Neural cell (in vitro differentiated cells): ENCODE data around the gene LRRC8C. TPM values are rescaled to one million over a fixed set of nuclear protein-coding genes. Genes with fewer than 3 reads are reported as not detected.

Experiments
- H2AFZ ChIP-seq: fragments of 200-600, 300-800 bp; sonication (generic), shearing (Covaris generic); 2 replicates; pipeline ENCODE4 v1.6.0; 2014; ENCODE audit warnings: low read depth, mild to moderate bottlenecking, antibody characterized with exemption, low read length, moderate library complexity
- H3F3A ChIP-seq: fragments of 200-600 bp; shearing (Covaris generic); 2 replicates; pipeline ENCODE4 v1.6.1; 2016; ENCODE audit warnings: mild to moderate bottlenecking, moderate library complexity, mixed read lengths, antibody characterized with exemption, low read length; ENCODE audit not compliant: insufficient read depth, poor library complexity, severe bottlenecking
- H3K27ac ChIP-seq: fragments of 200-600, 300-800 bp; sonication (generic), shearing (Covaris generic); 2 replicates; pipeline ENCODE4 v1.5.1; 2014; ENCODE audit warnings: mild to moderate bottlenecking, low read length, moderate library complexity
- H3K27me3 ChIP-seq: fragments of 300-800, 200-600 bp; sonication (generic), shearing (Covaris generic); 2 replicates; pipeline ENCODE4 v1.6.0; 2014; ENCODE audit warnings: mild to moderate bottlenecking, low read depth, low read length, moderate library complexity; ENCODE audit not compliant: insufficient read depth
- H3K36me3 ChIP-seq: fragments of 300-800, 200-600 bp; sonication (generic), shearing (Covaris generic); 2 replicates; pipeline ENCODE4 v1.5.1; 2014; ENCODE audit warnings: mild to moderate bottlenecking, antibody characterized with exemption, low read length, moderate library complexity; ENCODE audit not compliant: insufficient read depth
- H3K4me2 ChIP-seq: fragments of 300-800, 200-600 bp; sonication (generic), shearing (Covaris generic); 2 replicates; pipeline ENCODE4 v1.6.0; 2014; ENCODE audit warnings: mild to moderate bottlenecking, low read length
- H3K4me3 ChIP-seq: fragments of 300-800, 200-600 bp; sonication (generic), shearing (Covaris generic); 2 replicates; pipeline ENCODE4 v1.5.1; 2014; ENCODE audit warnings: mild to moderate bottlenecking, low read length, moderate library complexity
- H3K79me2 ChIP-seq: fragments of 200-600 bp; shearing (Covaris generic); replicated peaks from 2 replicates; pipeline ENCODE4 v1.6.0; 2014; ENCODE audit warnings: mild to moderate bottlenecking, low read length, moderate library complexity; ENCODE audit not compliant: insufficient read depth
- H3K9ac ChIP-seq: fragments of 300-800, 200-600 bp; sonication (generic), shearing (Covaris generic); 2 replicates; pipeline ENCODE4 v1.6.1; 2016; ENCODE audit warnings: mild to moderate bottlenecking, low read length, mixed read lengths
- H3K9me2 ChIP-seq: fragments of 200-600 bp; shearing (Covaris generic); 2 replicates; pipeline ENCODE4 v1.6.1; 2016; ENCODE audit warnings: mild to moderate bottlenecking, low read length, mixed read lengths; ENCODE audit not compliant: insufficient read depth
- H3K9me3 ChIP-seq: fragments of 200-600, 300-800 bp; sonication (generic), shearing (Covaris generic); 2 replicates; pipeline ENCODE4 v1.6.1; 2016; ENCODE audit warnings: mild to moderate bottlenecking, mixed run types, low read length, moderate library complexity, mixed read lengths
- H4K20me1 ChIP-seq: fragments of 200-600 bp; shearing (Covaris generic); 2 replicates; pipeline ENCODE4 v1.6.1; 2016; ENCODE audit warnings: mild to moderate bottlenecking, mixed run types; ENCODE audit not compliant: insufficient read depth
- CTCF ChIP-seq: fragments of 450-650 bp; IDR thresholded peaks from 2 replicates; pipeline ENCODE4 v1.5.1; 2014; ENCODE audit warnings: antibody characterized with exemption, mild to moderate bottlenecking, moderate library complexity; ENCODE audit not compliant: poor library complexity, severe bottlenecking
- EP300 ChIP-seq: fragments of 450-650 bp; conservative IDR thresholded peaks from 2 replicates; pipeline ENCODE4 v1.6.1; 2014; ENCODE audit warnings: antibody characterized with exemption, mild to moderate bottlenecking, moderate library complexity; ENCODE audit not compliant: poor library complexity, severe bottlenecking
- EZH2 ChIP-seq: fragments of 200-600, 300-800 bp; shearing (Covaris generic), sonication (generic); IDR thresholded peaks from 2 replicates; pipeline ENCODE4 v1.6.1; 2014; ENCODE audit warnings: antibody characterized with exemption, low read length, borderline replicate concordance, mild to moderate bottlenecking; ENCODE audit not compliant: insufficient read depth, poor library complexity, severe bottlenecking
- MXI1 ChIP-seq: fragments of 450-650 bp; conservative IDR thresholded peaks from 2 replicates; pipeline ENCODE4 v1.6.1; 2014; ENCODE audit warnings: antibody characterized with exemption, mild to moderate bottlenecking; ENCODE audit not compliant: poor library complexity, severe bottlenecking
- POLR2AphosphoS5 ChIP-seq: IDR thresholded peaks from 2 replicates; pipeline ENCODE4 v1.6.1; 2012
- RAD21 ChIP-seq: fragments of 450-650 bp; conservative IDR thresholded peaks from 2 replicates; pipeline ENCODE4 v1.6.1; 2014; ENCODE audit warnings: antibody characterized with exemption, mild to moderate bottlenecking, moderate library complexity
- REST ChIP-seq: IDR thresholded peaks from 2 replicates; pipeline ENCODE4 v1.6.1; 2012; ENCODE audit warnings: borderline replicate concordance
- SMC3 ChIP-seq: fragments of 450-650 bp; conservative IDR thresholded peaks from 2 replicates; pipeline ENCODE4 v1.6.1; 2014; ENCODE audit warnings: antibody characterized with exemption, mild to moderate bottlenecking, moderate library complexity; ENCODE audit not compliant: poor library complexity
- TAF1 ChIP-seq: IDR thresholded peaks from 2 replicates; pipeline ENCODE4 v1.6.1; 2012; ENCODE audit warnings: low read depth
- polyA plus RNA-seq: library from polyadenylated mRNA; depleted of rRNA; stranded (reverse); fragments of >200 nt; gene quantifications from 2 replicates; pipeline ENCODE4 v1.2.3, GENCODE V29; 2014

The LRRC8C gene
- polyA plus RNA-seq, 1 donor from 2014 or later = 0.78 TPM

GRCh38 chr1:89602871-89603404, 30.0 kb upstream of the LRRC8C start:
- H3F3A ChIP-seq = no peaks in the 10 kb centered on the region
- H2AFZ ChIP-seq = no peak overlapping the region
- H3K4me2 ChIP-seq = no peak overlapping the region
- H3K9ac ChIP-seq = no peak overlapping the region
- no peaks in the 10 kb centered on the region for H3K79me2 ChIP-seq
- H3K36me3 ChIP-seq = no peaks in the 10 kb centered on the region
- H3K9me3 ChIP-seq = no peaks in the 10 kb centered on the region
- no peaks in the 10 kb centered on the region for H4K20me1 ChIP-seq
- no peak overlapping the region for H3K4me3 ChIP-seq
- H3K9me2 ChIP-seq = no peaks in the 10 kb centered on the region
- TF ChIP-seq POLR2AphosphoS5 (no peak), SMC3 (no peak), TAF1 (no peak), MXI1 (no peak), REST (no peak), EP300 (no peak), CTCF (no peak), EZH2 (no peak), RAD21 (no peak)
- H3K27ac ChIP-seq = no peak overlapping the region
- H3K27me3 ChIP-seq = no peaks in the 10 kb centered on the region

- Histone ChIP-seq H3K27me3 (no peaks in the 10 kb centered on the region), H2AFZ (no peak overlapping the region), H3K79me2 (no peaks in the 10 kb centered on the region), H3K9me3 (no peaks in the 10 kb centered on the region), H3K9ac (no peak overlapping the region), H3K36me3 (no peaks in the 10 kb centered on the region), H3K9me2 (no peaks in the 10 kb centered on the region), H3K4me3 (no peak overlapping the region), H4K20me1 (no peaks in the 10 kb centered on the region), H3F3A (no peaks in the 10 kb centered on the region), H3K27ac (no peak overlapping the region), H3K4me2 (no peak overlapping the region)
- TF ChIP-seq TAF1 = no peak
- TF ChIP-seq MXI1 = no peak
- no peak for TF ChIP-seq RAD21
- TF ChIP-seq EP300 = no peak
Observed at GRCh38 chr1:89603651-89604413, 29.1 kb upstream of the LRRC8C start.
